ENCODE measurements around the gene IL2RA. TPM values are rescaled to one million over a fixed set of nuclear protein-coding genes. Genes with fewer than 3 reads are reported as not detected.

IL2RA gene
- total RNA-seq, 1 experiment from 2014 or later, result not detected

GRCh38 chr10:6049031-6049400 lies 13.2 kb downstream of the IL2RA start:
- no peaks in the 10 kb centered on the region for H3K23me2 ChIP-seq (ENCODE audit: insufficient read length, low read depth, low read length, poor library complexity, severe bottlenecking)
- H3K36me3 Mint-ChIP-seq (ENCODE audit: insufficient read depth in 1 of 3, low read depth in 3 of 3), result no peaks in the 10 kb centered on the region
- no peak overlapping the region for H4K8ac ChIP-seq (replicated peaks; ENCODE audit: insufficient read length, low read depth, low read length)
- H2BK15ac ChIP-seq (ENCODE audit: low read depth, low read length), result no peak overlapping the region
- H3K4me3 Mint-ChIP-seq, result no peak overlapping the region
- no peak overlapping the region for H2BK120ac ChIP-seq (ENCODE audit: low read depth, low read length, poor library complexity, severe bottlenecking)
- TF ChIP-seq, protein P1, sequence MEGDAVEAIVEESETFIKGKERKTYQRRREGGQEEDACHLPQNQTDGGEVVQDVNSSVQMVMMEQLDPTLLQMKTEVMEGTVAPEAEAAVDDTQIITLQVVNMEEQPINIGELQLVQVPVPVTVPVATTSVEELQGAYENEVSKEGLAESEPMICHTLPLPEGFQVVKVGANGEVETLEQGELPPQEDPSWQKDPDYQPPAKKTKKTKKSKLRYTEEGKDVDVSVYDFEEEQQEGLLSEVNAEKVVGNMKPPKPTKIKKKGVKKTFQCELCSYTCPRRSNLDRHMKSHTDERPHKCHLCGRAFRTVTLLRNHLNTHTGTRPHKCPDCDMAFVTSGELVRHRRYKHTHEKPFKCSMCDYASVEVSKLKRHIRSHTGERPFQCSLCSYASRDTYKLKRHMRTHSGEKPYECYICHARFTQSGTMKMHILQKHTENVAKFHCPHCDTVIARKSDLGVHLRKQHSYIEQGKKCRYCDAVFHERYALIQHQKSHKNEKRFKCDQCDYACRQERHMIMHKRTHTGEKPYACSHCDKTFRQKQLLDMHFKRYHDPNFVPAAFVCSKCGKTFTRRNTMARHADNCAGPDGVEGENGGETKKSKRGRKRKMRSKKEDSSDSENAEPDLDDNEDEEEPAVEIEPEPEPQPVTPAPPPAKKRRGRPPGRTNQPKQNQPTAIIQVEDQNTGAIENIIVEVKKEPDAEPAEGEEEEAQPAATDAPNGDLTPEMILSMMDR (conservative IDR thresholded peaks at IDR 0.05), result no peak
- no peak overlapping the region for H2AFZ ChIP-seq (ENCODE audit: low read length)
- peaks cover 5 to 11% of the 10 kb centered on the region in 2 experiments; a peak in 3 of 4 replicates for H3K4me1 Mint-ChIP-seq
- no peak overlapping the region for H3K14ac ChIP-seq (ENCODE audit: insufficient read depth, low read length)
- no peak overlapping the region for H2AK5ac ChIP-seq (ENCODE audit: insufficient read length, low read length)
- no peak overlapping the region for H2BK12ac ChIP-seq (ENCODE audit: insufficient read length, low read depth, low read length)
- H3K9me3 ChIP-seq (ENCODE audit: control insufficient read depth, low read depth, low read length), result no peaks in the 10 kb centered on the region
- no peak overlapping the region for H2BK5ac ChIP-seq (ENCODE audit: insufficient read length, low read length)
- no peak overlapping the region for H3K56ac ChIP-seq (ENCODE audit: insufficient read length, low read depth, low read length)
- H4K5ac ChIP-seq (ENCODE audit: insufficient read length, low read depth, low read length), result no peak overlapping the region
- no peaks in the 10 kb centered on the region for H3K4me1 ChIP-seq (ENCODE audit: insufficient read depth, low read length)
- H3K79me2 ChIP-seq (ENCODE audit: insufficient read depth, low read length), result no peaks in the 10 kb centered on the region
- no peak overlapping the region for H3K27ac ChIP-seq (ENCODE audit: insufficient read length, low read depth, low read length)
- no peak overlapping the region for H3K4ac ChIP-seq (ENCODE audit: low read depth, low read length)
- no peak for DNase-seq
- no peak overlapping the region for H2BK20ac ChIP-seq (ENCODE audit: low read depth, low read length, poor library complexity, severe bottlenecking)
- no peak overlapping the region for H3K18ac ChIP-seq (ENCODE audit: insufficient read length, low read depth, low read length)
- no peaks in the 10 kb centered on the region; a peak in 1 of 5 replicates for H3K9me3 Mint-ChIP-seq
- H3K27ac Mint-ChIP-seq, result no peak overlapping the region
- no peak overlapping the region for H4K91ac ChIP-seq (ENCODE audit: insufficient read length, low read depth, low read length)
- H3K23ac ChIP-seq (ENCODE audit: insufficient read length, low read depth, low read length), result no peak overlapping the region
- no peak overlapping the region for H3K4me2 ChIP-seq (ENCODE audit: insufficient read depth, insufficient read length, low read length)
- H4K20me1 ChIP-seq (ENCODE audit: control insufficient read depth, insufficient read depth, insufficient read length), result no peaks in the 10 kb centered on the region
- H3K9ac ChIP-seq (ENCODE audit: extremely low read depth, insufficient read length, low read length), result no peak overlapping the region
- H3K79me1 ChIP-seq (ENCODE audit: insufficient read depth, low read depth, low read length, poor library complexity, severe bottlenecking), result no peaks in the 10 kb centered on the region
- H3K27me3 ChIP-seq (ENCODE audit: insufficient read depth, low read length), result no peaks in the 10 kb centered on the region
- no CpG with 5 or more reads among the region's 2 CpGs for WGBS (ENCODE audit: extremely low coverage, insufficient read length, low lambda C conversion rate)
- no peak overlapping the region for H3T11ph ChIP-seq (ENCODE audit: low read length)
- H3K27me3 Mint-ChIP-seq (ENCODE audit: low read depth), result peaks cover 13% of the 10 kb centered on the region

Data from H9 (cell line).